HEK293T (cell line): ENCODE results near the gene PKP3.

ENCODE experiments used
- ARNT ChIP-seq: fragments of 450-650 bp; IDR thresholded peaks from 2 replicates; pipeline ENCODE4 v1.6.1; 2017; ENCODE audit warnings: mild to moderate bottlenecking
- BHLHE40 ChIP-seq: fragments of 450-650 bp; IDR thresholded peaks from 2 replicates; pipeline ENCODE4 v1.6.1; 2016; ENCODE audit warnings: mild to moderate bottlenecking, moderate library complexity, borderline replicate concordance
- CTBP1 ChIP-seq: fragments of 450-650 bp; IDR thresholded peaks from 2 replicates; pipeline ENCODE4 v1.6.1; 2016; ENCODE audit warnings: borderline replicate concordance
- ELF4 ChIP-seq: fragments of 450-650 bp; IDR thresholded peaks from 2 replicates; pipeline ENCODE4 v1.6.1; 2017; ENCODE audit warnings: antibody characterized with exemption
- FOXA1 ChIP-seq: fragments of 450-650 bp; IDR thresholded peaks from 2 replicates; pipeline ENCODE4 v1.6.1; 2016; ENCODE audit warnings: mild to moderate bottlenecking
- FOXM1 ChIP-seq: fragments of 450-650 bp; IDR thresholded peaks from 2 replicates; pipeline ENCODE4 v1.6.1; 2017; ENCODE audit warnings: mild to moderate bottlenecking, borderline replicate concordance
- HDGF ChIP-seq: fragments of 450-650 bp; IDR thresholded peaks from 2 replicates; pipeline ENCODE4 v1.6.1; 2017; ENCODE audit warnings: antibody characterized with exemption, borderline replicate concordance
- L3MBTL2 ChIP-seq: fragments of 450-650 bp; conservative IDR thresholded peaks from 2 replicates; pipeline ENCODE4 v1.6.1; 2016; ENCODE audit warnings: mild to moderate bottlenecking
- NFRKB ChIP-seq: fragments of 450-650 bp; IDR thresholded peaks from 2 replicates; pipeline ENCODE4 v1.6.1; 2016; ENCODE audit warnings: mild to moderate bottlenecking, moderate library complexity
- SP1 ChIP-seq: fragments of 450-650 bp; IDR thresholded peaks from 2 replicates; pipeline ENCODE4 v1.6.1; 2017
- SUZ12 ChIP-seq: fragments of 450-650 bp; IDR thresholded peaks from 2 replicates; pipeline ENCODE4 v1.6.1; 2016; ENCODE audit warnings: mild to moderate bottlenecking
- TARDBP ChIP-seq: fragments of 450-650 bp; IDR thresholded peaks from 2 replicates; pipeline ENCODE4 v1.6.1; 2016
- TF ChIP-seq, protein P1 (sequence below): fragments of 450-650 bp; IDR thresholded peaks from 2 replicates; pipeline ENCODE4 v1.6.1; 2016

DNA sequence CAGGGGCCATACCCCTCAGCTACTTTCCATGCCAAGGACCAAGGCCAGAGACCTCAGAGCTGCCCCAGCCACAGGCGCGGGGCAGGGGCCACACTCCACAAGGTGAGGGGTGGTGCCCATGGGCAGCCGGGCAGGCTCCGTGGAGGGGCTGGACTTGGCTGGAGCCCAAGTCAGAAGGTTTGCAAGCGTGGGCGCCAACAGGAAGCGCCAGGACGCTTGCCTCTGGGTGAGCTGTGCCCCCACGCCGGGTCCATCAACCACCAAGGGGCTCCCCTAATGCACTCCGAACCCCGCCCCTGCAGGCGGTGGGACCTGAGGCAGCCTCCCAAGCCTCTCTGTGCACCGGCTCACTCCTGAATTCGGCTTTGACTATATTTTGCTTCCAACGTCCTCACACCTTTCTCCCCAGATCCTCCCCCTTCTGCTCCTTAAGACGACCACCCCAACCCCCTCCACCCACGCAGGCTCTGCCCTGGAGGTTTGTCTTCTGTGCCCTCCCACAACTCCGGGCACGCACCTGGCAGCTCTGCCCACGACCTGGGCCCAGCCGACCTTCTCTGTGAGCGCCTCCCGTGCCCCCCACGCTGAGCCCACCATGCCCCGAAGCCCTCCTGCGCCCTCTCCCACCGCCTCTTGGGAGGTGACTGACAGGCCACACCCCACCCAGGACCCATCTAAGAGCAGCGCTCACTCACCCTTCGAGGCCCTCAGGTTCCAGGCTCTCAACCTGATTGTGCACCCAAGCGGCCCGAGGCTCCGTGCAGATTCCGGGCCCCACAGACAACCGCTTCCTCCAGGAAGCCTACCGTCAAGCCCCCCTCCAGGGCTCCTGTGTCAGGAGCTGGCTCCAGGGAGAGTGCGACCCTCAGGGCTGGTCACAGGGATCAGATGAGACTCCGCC is 2.6 kb upstream of the PKP3 start:
- TF ChIP-seq FOXA1 (no peak), FOXM1 (no peak), ELF4 (no peak), SUZ12 (no peak), CTBP1 (no peak), L3MBTL2 (no peak), TARDBP (no peak), ARNT (no peak), HDGF (no peak), BHLHE40 (no peak), SP1 (no peak), NFRKB (no peak)
- TF ChIP-seq, protein P1, sequence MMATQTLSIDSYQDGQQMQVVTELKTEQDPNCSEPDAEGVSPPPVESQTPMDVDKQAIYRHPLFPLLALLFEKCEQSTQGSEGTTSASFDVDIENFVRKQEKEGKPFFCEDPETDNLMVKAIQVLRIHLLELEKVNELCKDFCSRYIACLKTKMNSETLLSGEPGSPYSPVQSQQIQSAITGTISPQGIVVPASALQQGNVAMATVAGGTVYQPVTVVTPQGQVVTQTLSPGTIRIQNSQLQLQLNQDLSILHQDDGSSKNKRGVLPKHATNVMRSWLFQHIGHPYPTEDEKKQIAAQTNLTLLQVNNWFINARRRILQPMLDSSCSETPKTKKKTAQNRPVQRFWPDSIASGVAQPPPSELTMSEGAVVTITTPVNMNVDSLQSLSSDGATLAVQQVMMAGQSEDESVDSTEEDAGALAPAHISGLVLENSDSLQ: no peak
